HG03571 (cell line): ENCODE data around the gene ZIK1.

Source experiments
- ATAC-seq: cut with Tn5 transposase; IDR thresholded peaks from one replicate; pipeline ENCODE4 v1.9.1; 2021; ENCODE audit not compliant: unreplicated experiment

ZIK1 gene

GRCh38 chr19:57606931-57607330 lies 23.0 kb downstream of the ZIK1 start:
- ATAC-seq = no peak

- ATAC-seq = no peak
Measured at GRCh38 chr19:57611113-57611512, 27.2 kb downstream of the ZIK1 start.

- peak; percentile 98 for ATAC-seq
Measured at GRCh38 chr19:57613941-57614743, 30.2 kb downstream of the ZIK1 start, which contains the start of gene ZNF134. Gene ZNF134 (plus strand): TSS chr19:57614242. CDS start chr19:57619469, 5,227 bp downstream.

GRCh38 chr19:57615346-57615745 lies 31.4 kb downstream of the ZIK1 start:
- ATAC-seq = no peak

GRCh38 chr19:57620673-57621348 lies 36.9 kb downstream of the ZIK1 start:
- no peak for ATAC-seq

GRCh38 chr19:57623091-57623490 lies 39.1 kb downstream of the ZIK1 start:
- ATAC-seq = no peak

GRCh38 chr19:57632987-57633831 lies 49.3 kb downstream of the ZIK1 start, which contains the start of gene ZNF211:
Gene ZNF211 (plus strand): TSS chr19:57633168. CDS start chr19:57633347, 179 bp downstream.
- ATAC-seq = peak; percentile 98

GRCh38 chr19:57633832-57634131 lies 49.8 kb downstream of the ZIK1 start:
- ATAC-seq = no peak

- ATAC-seq = no peak
Measured at GRCh38 chr19:57637379-57637778, 53.4 kb downstream of the ZIK1 start.

- no peak for ATAC-seq
Measured at GRCh38 chr19:57641715-57642234, 57.8 kb downstream of the ZIK1 start.

- no peak for ATAC-seq
Measured at GRCh38 chr19:57642396-57643046, 58.6 kb downstream of the ZIK1 start.
